ENCODE results near the gene SEC14L2.
"Not testable (repeated sequence)": the region's sequence is repeated elsewhere in the genome, so short reads cannot be mapped to it uniquely, and the experiment has no call there.

SEC14L2 gene

DNA sequence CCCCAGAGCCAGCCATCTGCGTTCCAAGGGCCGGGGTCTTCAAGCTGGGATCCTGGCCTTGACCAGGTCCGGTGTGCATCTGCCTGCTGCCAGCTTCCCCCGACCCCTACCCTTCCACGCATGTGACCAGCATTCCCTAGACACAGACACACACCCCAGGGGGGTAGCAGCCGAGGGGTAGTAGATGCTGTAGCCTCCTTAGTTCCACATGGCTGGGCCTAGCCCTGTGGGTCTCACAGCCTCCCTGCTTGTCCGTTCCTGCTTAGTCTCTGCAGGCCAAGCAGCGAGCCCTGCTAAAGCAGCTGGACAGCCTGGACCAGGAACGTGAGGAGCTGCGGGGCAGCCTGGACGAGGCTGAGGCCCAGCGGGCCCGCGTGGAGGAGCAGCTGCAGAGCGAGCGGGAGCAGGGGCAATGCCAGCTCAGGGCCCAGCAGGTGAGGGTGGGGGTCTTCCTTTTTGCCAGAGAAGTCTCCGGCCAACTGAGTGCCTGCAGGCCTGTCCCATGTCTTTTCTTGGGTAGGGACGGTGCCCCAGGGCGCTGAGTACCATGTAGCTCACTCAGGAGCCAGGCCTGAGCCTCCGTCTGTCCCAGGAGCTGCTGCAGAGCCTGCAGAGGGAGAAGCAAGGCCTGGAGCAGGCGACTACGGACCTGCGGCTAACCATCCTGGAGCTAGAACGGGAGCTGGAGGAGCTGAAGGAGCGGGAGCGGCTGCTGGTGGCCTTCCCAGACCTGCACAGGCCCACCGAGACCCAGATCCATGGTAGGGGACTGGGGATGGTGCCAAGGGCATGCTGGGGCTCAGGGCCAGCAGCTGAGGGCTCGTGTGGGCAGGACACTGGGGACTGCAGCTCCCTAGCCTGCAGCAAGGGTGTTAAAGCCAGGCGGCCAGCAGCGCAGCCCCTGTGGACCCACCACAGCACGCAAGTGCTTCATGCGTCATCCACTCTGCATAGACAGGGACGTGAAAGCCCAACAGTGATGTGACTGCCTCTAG lies 23.2 kb upstream of the SEC14L2 start:
- H3K4me3 ChIP-seq (ENCODE audit: low read depth, low read length) = no peak overlapping the region

DNA sequence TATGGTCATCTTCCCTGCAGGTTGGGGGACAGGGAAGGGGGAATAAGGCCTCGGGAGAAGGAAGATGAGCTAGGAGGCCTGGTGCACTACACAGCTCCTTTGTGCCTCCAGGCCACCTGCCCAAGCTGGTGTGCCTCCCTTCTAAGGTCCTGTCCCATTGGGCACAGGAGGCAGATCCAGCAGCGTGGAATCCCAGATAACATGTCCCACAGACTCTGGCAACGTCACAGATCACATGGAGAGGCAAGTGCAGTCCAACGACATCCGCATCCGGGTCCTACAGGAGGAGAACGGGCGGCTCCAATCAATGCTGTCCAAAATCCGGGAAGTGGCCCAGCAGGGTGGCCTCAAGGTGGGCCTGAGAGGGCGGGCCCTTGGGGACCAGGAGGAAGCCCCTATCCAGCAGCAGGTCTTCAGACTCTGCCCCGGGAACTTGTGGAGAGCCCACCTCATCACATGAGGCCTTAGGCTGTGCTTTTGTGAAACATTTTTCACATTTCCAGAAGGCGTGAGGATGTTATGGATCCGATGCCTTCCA lies 21.4 kb upstream of the SEC14L2 start:
- no peak overlapping the region for H3K4me3 ChIP-seq (ENCODE audit: low read depth, low read length)

DNA sequence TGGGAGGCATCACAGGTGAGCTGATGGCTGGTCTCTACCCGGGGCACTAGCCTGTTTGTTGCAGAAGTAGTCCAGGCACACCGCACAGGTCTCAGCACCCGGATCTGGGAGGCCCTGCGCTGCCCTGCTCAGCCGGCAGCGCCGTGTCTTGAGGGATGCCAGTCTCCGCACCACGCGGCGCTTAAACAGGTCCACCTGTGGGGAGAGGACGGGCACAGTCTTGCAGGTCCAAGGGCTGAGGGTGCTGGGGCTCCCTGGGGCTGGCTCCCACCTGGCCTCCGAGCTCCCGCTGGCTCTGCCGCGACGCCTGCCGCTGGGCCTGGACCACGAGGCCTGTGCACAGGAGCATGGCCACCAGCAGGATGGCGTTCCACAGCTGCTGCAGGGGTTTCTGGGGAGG lies 16.8 kb upstream of the SEC14L2 start:
- no peak overlapping the region for H3K4me3 ChIP-seq (ENCODE audit: low read depth, low read length)

DNA sequence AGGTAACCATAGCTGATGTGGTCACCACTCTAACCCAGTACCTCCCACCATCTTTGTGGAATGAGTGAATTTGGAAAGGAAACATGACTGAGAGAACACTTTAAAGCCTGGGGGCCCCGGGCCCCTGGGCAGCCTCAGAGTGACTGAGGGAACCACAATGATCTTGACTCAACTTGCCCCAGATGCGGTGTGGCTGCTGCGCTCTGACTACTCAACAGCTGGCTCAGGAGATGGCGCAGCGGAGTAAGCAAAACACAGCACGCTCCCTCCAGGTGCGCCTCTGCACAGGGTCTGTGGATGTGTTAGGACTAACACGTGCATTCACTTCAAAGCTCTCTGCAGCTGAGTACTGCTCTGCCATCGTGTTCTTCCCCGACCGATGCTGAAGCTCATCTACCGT lies 15.6 kb upstream of the SEC14L2 start:
- no peak overlapping the region for H3K4me3 ChIP-seq (ENCODE audit: low read depth, low read length)

DNA sequence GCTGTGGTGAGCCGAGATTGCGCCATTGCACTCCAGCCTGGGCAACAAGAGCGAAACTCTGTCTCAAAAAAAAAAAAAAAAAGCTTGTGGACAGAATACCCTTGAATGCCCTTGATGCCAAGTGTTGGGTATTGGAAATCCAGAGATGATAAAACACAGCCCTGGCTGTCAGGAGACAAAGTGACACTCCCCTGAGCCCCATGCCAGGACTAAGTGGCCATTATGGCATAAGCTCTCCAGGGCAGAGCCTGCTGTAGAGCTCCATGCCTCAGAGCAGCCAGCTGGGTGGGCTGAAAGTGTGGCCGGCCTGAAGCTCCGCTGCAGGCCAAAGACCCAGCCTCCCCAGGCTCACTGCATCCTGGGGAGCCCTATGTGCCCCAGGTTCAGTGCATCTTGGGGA lies 14.5 kb upstream of the SEC14L2 start:
- no peak overlapping the region for H3K4me3 ChIP-seq (ENCODE audit: low read depth, low read length)

DNA sequence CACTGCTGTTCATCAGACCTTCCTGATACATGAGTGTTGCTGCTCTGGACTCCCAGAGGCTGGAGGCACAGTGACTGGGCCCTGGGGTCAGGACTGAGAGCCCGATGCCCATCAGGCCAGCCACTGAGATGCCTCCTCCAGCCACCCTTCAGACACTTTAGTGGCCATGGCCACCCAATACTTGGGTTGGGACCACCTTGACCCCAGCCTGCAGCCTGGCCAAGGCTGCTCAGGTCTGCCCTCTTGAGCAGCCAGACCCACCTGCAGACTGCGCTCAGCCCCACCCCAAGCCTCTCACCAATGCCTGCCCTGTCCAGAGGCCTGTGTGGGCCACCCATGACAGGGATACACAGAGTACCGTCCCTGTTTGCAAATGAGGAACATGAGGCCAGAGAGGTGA lies 13.8 kb upstream of the SEC14L2 start:
- H3K4me3 ChIP-seq (ENCODE audit: low read depth, low read length) = no peak overlapping the region

DNA sequence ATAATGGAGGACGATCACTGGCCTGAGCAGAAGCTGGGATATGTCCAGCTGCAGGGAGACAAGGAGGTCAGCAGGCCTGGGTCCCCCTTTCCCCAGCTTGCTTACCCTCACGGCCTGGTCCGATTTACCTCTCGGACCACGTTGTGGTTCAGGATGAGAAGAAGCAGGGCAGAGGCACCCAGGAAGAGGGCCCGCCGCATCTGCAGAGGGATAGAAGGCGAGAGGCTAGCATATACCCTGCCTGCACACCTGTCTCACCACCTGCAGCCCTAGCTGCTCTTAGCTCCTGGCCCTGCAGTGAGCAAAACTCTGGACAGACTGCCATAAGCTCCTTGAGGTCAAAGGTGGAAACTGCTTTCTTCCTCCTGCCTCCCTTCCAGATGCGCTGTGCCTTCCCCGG lies 10.9 kb upstream of the SEC14L2 start:
- no peak overlapping the region for H3K4me3 ChIP-seq (ENCODE audit: low read depth, low read length)

DNA sequence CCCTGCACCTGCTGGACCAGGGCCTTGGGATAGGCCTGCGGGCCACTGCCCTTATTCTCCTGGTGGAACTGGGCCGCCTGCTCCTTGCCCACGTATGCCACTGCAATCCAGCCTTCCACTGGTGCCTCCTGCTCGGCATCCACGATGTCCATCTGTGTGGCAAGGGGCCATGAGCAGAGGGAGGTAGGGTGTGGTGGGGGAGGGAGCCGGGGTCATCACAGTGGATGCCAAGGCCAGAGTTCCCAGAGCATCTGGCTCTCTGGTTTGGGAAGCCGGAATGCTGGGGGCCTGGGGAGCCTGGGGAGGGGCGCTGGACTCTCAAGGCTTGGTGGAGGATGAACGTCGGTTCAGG lies 10.2 kb upstream of the SEC14L2 start:
- H3K4me3 ChIP-seq (ENCODE audit: low read depth, low read length) = peak overlapping the region; percentile 45

DNA sequence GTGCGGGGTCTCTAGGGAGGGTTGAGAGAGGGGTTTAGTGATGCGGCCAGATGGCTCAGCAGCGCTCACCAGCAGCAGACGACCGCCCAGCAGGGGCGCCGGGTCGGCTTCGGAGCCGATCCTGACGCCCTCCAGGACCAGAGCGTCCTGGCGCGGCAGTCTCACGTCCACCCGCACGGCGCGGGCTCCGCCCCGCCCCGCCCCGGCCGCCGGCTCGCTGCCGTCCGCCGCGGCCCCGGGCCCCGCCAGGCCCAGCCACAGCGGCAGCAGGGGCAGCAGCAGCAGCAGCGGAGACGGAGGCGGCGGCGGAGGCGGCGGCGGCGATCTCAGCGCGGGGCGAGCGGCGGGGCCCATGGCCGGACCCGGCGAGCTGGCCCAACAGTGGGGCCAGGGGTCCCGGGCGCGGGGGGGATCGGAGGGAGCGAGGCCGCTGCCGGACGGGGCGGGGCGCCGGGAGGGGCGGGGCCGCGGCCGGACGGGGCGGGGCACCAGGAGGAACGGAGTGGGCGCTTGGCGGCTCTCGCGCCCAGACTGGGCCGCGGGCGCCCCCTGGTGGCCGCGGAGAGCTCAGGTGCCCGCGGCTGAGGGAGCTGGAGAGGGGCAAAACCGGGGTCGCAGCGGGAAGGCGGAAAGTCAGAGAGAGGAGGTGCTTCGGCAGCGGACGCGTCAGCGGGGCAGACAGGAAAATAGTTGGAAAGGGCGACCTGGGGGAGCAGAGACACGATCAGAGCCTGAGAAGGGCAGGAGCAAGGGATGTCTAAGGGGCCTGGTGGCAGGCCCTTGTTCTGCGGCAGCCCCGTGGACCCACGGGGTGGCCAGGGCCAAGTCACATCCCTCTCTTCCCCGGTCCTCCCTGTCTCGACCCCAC lies 9.6 kb upstream of the SEC14L2 start, which contains the start of gene RNF215:
Gene RNF215 (minus strand): TSS at position 452 of the 868 bp plus-strand sequence. CDS start 98 bp downstream, at position 354.
- peak within 1 kb of the TSS; percentile 45 for H3K4me3 ChIP-seq (ENCODE audit: low read depth, low read length)

DNA sequence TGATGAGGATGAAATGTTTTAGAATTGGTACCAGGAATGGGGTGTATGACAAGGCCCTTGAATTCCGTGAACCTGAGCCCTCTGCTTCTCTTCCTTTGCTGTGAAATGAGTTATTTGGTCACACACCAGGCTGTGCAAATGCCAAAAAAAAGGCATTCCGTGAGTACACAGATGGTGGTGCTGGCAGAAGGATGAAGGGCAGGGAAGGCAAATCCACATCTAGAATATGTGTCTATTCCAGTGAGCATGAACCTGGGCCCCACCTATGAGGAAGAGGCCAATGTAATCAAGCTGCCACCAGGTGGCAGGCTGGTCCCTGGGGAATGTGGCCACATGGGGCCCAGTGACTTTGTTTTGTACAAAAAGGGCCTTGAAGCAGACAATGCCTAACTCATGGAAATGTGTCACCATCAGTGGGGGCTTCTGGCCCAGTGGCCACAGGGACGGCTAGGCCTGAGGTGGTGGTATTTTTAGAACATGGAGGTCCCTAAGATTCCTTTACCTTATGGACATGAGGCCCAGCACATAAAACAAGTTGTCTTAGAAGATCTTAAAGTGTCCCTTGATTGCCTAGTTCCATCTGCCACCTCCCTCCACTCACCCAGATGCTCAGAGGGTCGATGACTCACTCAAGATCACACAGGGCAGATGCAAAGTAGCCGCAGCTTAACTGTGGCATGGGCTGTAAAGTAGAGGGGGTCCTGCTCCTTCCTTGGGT lies 5.7 kb upstream of the SEC14L2 start:
- no peak overlapping the region for H3K4me3 ChIP-seq (ENCODE audit: low read depth, low read length)

DNA sequence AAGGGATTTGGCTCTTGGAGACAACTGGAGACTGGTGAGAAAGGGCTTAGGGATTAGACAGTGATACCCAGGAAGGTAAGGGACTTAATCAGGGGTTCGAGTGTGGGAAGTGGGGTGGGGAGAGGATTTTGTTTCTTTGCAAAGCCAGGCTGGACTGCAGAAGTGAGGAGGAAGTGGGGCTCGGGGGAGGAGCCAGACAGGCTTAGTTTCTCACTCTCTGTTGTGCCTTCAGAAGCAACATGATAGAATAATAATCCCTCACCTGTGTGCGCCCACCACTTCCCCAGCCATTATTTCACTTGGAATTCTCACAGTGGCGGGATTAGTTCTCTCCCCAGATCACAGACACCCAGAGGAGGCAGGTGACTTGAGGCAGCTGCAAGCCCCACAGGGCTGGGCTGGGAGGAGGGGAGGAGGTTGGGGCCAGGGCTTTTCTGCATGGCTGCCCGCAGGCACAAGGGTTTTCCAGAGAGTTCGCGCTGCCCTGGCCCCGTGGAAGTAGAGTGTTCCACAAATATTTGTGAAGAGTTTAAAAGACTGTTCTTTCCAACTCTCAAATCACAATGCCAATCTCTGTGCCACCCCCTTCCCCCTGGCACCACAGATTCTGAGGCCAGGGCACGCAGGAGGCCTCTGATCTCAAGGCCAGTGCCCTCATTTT lies 4.0 kb upstream of the SEC14L2 start:
- H3K4me3 ChIP-seq (ENCODE audit: low read depth, low read length) = no peak overlapping the region

DNA sequence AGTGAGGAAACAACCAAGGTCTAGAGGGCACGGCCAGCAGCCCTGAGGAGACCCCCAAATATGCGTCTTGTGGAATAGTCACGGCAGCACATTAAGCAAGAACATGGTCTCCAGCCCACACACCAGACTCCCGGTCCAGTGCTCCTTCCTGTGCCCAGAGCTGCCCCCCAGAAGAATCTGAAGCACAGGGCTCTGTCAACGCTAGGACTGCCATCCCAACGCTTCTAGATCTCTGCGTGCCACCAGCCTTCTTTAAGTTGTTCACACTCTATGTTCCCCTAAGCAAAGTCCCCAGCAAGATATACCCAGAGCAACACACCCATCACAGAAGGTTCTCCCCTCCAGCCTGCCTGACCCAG lies 3.5 kb upstream of the SEC14L2 start:
- no peak overlapping the region for H3K4me3 ChIP-seq (ENCODE audit: low read depth, low read length)

DNA sequence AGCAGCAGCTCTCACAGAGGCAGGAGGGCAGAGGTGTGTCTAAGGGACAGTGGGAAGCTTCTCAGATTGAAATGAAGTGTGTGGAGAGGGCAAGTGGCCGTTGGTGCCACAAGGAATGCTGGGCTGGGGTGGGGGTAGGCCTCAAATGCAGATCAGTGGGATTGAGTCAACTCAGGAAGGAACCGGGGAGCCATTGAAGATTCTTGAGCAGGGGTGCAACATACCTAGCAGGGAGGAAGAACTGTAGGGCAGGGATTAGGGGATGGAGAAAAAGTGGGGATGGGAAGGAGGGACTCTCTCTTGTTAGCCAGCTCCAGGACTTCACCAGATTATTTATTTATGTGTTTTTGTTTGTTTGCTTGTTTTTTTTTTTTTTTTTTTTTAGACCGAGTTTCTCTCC lies 2.9 kb upstream of the SEC14L2 start:
- no peak overlapping the region for H3K4me3 ChIP-seq (ENCODE audit: low read depth, low read length)

DNA sequence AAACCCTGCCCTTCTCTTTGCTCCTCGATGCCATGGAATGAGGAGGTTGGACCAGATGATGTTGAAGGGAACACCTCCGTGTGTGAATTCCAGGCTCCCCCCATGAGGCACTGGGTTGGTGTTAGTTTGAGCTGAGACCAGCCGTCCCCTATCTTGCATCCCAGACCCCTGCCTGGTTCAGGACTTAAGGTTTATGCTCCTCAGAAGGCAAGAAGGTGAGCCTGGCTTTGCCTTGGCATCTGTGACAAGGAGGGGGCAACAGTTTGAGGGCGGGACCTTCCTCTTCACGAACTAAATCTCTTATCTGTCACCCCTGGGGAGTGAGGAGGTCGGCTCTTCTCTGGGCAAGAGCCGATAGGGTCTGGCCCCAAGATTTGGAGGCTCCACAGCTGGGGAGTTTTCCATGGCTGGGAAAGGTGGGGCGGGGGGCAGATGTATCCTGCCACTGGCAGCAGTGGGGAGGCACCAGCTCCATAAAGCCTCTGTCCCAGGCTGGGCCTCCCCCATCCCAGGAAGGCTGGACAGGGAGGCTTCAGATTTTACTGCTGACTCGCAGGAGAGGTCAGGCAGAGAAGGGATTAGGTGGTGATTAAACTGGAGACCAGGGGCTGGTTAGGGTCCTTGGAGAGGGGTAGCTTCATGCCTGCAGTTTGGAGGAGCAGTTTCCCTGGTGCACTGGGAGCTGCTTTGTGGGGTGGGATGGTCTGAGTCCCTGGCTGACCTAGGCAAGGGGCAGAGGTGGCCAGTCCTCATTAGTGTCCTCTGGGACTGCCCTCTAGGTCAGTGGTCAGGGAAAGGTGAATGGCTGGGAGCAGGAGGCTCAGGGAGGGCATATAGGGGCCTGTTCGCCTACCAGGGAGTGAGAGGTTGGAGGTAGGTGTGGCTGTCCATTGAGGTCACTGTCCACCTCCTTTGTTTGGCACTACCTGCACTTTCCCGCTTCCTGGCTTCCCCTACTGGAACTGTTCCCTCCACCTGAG lies 1.1 kb downstream of the SEC14L2 start:
- peak overlapping the region; percentile 53 for H3K4me3 ChIP-seq (ENCODE audit: low read depth, low read length)

DNA sequence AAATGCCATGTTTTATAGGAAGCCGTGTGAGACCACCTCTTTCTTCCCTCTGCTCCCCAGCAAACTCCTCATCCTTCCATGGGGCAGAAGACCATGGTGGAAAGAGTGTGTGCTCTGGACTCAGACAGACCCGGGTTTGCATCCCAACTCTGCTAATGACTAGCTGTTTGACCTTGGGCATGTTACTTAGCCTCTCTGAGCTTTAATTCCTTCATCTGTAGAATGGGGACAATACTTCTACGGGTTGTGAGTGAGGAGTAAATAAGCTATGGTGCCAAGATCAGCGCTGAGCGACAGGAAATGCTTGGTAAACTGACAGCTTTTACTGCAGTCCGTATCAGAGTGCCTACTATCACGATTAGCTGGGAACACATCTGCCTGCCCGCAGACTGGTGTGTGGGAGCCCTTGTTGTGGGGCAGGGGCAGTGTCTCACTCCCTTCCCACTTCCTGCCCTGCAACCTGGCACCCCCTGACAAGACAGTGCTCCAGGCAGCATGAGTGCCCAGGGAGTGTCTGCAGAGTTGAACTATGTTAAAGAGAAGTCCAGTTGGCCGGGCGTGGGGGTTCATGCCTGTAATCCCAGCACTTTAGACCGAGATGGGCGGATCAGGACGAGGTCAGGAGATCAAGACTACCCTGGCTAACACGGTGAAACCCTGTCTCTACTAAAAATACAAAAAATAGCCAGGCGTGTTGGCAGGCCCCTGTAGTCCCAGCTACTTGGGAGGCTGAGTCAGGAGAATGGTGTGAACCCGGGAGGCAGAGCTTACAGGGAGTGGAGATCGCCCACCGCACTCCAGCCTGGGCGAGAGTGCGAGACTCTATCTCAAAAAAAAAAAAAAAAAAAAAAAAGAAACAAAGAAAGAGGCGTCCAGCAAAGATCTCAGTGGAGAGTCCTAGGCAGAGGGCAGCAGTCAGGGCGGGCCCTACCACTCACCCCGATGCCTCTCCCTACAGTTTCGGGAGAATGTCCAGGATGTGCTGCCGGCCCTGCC lies 2.2 kb downstream of the SEC14L2 start:
- no peak overlapping the region for H3K4me3 ChIP-seq (ENCODE audit: low read depth, low read length)

DNA sequence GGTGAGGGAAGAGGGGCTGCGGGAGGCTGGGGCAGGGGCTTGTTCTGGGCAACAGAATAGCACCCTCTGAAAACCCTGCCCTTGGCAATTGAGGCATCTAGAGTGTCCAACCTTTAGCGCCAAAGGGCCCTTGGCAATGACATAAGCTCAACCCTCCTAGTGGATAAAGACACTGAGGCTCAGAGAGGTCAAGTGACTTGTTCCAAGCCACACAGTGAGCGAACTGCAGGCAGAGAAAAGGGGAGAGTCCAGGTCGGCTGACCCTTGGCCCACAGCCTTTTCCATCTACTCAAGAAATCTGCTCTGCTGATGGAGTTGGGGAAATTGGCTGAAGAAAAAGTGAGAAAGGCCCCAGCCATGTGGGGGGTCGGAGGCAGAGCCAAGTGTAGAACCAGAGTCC lies 2.9 kb downstream of the SEC14L2 start:
- no peak overlapping the region for H3K4me3 ChIP-seq (ENCODE audit: low read depth, low read length)

DNA sequence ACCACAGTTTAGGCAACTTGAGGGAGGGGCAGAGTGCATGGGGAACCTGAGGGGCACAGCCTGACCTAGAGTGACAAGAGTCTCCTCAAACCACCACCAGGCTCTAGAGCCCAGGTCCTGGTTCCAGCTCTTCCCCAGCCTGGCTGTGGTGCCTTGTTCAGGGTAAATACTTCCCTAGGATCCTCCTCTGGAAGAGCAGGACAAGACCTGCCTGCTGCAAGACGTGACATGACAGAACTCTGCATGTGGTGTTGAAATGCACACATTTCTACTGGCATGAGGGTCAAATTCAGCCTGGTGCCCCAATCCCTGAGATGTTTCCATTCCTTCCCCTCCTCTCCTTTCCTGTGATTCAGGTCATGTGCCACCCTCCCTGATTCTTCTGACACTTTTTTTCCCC lies 3.3 kb downstream of the SEC14L2 start:
- H3K4me3 ChIP-seq (ENCODE audit: low read depth, low read length) = no peak overlapping the region

DNA sequence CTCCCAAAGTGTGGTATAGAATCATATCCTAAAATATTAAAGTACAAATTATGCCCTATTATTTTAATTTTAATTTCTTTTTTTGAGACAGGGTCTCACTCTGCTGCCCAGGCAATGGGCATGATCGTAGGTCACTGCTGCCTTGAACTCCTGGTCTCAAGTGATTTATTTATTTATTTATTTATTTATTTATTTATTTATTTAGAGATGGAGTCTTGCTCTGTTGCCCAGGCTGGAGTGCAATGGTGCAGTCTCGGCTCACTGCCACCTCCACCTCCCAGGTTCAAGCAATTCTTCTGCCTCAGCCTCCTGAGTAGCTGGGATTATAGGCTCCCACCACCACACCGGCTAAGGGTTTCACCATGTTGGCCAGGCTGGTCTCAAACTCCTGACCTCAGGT lies 4.2 kb downstream of the SEC14L2 start:
- H3K4me3 ChIP-seq (ENCODE audit: low read depth, low read length) = not testable (repeated sequence)
